SU-DHL-6 (cell line): ENCODE results near the gene VRK3.

ENCODE experiments used
- H2AFZ ChIP-seq: fragments of 200-600 bp; sonication (generic); 2 replicates; pipeline ENCODE4 v1.6.1; 2014; ENCODE audit warnings: low read depth, mild to moderate bottlenecking, moderate library complexity, mixed read lengths, antibody characterized with exemption, low read length; ENCODE audit not compliant: severe bottlenecking
- H3F3A ChIP-seq: fragments of 200-600 bp; shearing (Covaris generic); 2 replicates; pipeline ENCODE4 v1.6.0; 2016; ENCODE audit warnings: antibody characterized with exemption, mild to moderate bottlenecking; ENCODE audit not compliant: insufficient read depth
- H3K27ac ChIP-seq: fragments of 200-600 bp; sonication (generic); 2 replicates; pipeline ENCODE4 v1.5.1; 2016; ENCODE audit warnings: low read depth, mild to moderate bottlenecking, low read length, moderate library complexity, mixed read lengths
- H3K27me3 ChIP-seq: fragments of 200-600 bp; sonication (generic), shearing (Covaris generic); 2 replicates; pipeline ENCODE4 v1.6.0; 2014; ENCODE audit warnings: mild to moderate bottlenecking, low read length
- H3K36me3 ChIP-seq: fragments of 200-600 bp; sonication (generic); 2 replicates; pipeline ENCODE4 v1.6.1; 2014; ENCODE audit warnings: mild to moderate bottlenecking, low read length, mixed read lengths
- H3K4me2 ChIP-seq: fragments of 300-600, 200-600 bp; shearing (Covaris generic), sonication (generic); 2 replicates; pipeline ENCODE4 v1.6.0; 2014; ENCODE audit warnings: low read length, low read depth, mild to moderate bottlenecking; ENCODE audit not compliant: poor library complexity, severe bottlenecking
- H3K4me3 ChIP-seq: fragments of 200-600 bp; sonication (generic); 2 replicates; pipeline ENCODE4 v1.5.1; 2014; ENCODE audit warnings: antibody characterized with exemption, low read length, mild to moderate bottlenecking, mixed read lengths; ENCODE audit not compliant: insufficient read depth, poor library complexity, severe bottlenecking
- H3K79me2 ChIP-seq: fragments of 200-600 bp; sonication (generic); 2 replicates; pipeline ENCODE4 v1.6.1; 2014; ENCODE audit warnings: mild to moderate bottlenecking, low read length, moderate library complexity; ENCODE audit not compliant: insufficient read depth
- H3K9ac ChIP-seq: fragments of 200-600 bp; sonication (generic); 2 replicates; pipeline ENCODE4 v1.7.0; 2014; ENCODE audit warnings: mild to moderate bottlenecking, low read length
- H3K9me2 ChIP-seq: fragments of 200-600 bp; sonication (generic); replicated peaks from 2 replicates; pipeline ENCODE4 v1.6.1; 2014; ENCODE audit warnings: low read length; ENCODE audit not compliant: insufficient read depth
- H3K9me3 ChIP-seq: fragments of 200-600 bp; sonication (generic); 2 replicates; pipeline ENCODE4 v1.6.1; 2014; ENCODE audit warnings: low read length, mixed read lengths; ENCODE audit not compliant: insufficient read depth
- H4K20me1 ChIP-seq: fragments of 200-600 bp; sonication (generic); 2 replicates; pipeline ENCODE4 v1.6.1; 2014; ENCODE audit warnings: low read depth, mild to moderate bottlenecking, antibody characterized with exemption, low read length, moderate library complexity, mixed read lengths
- CTCF ChIP-seq: fragments of 200-600 bp; sonication (generic); IDR thresholded peaks from one replicate; pipeline ENCODE4 v1.5.1; 2017; ENCODE audit warnings: antibody characterized with exemption, mild to moderate bottlenecking, low read length, moderate library complexity; ENCODE audit not compliant: insufficient read depth, poor library complexity, severe bottlenecking
- EZH2phosphoT487 ChIP-seq: fragments of 200-600 bp; sonication (generic), shearing (Covaris generic); conservative IDR thresholded peaks from 2 replicates; pipeline ENCODE4 v1.6.1; 2018; ENCODE audit warnings: mild to moderate bottlenecking, antibody characterized with exemption, low read length, moderate library complexity, mixed read lengths

VRK3 gene

GRCh38 chr19:49937750-49938381 lies 87.3 kb downstream of the VRK3 start:
- Histone ChIP-seq H4K20me1 (no peaks in the 10 kb centered on the region), H3K9ac (no peak overlapping the region), H3K4me2 (peak overlapping the region; percentile 35), H3K27ac (no peak overlapping the region), H3K36me3 (no peaks in the 10 kb centered on the region; the same call in 1 of the 2 replicates), H3F3A (peaks cover 6% of the 10 kb centered on the region), H3K9me2 (no peaks in the 10 kb centered on the region), H2AFZ (no peak overlapping the region), H3K27me3 (no peaks in the 10 kb centered on the region), H3K4me3 (no peak overlapping the region), H3K79me2 (no peaks in the 10 kb centered on the region), H3K9me3 (no peaks in the 10 kb centered on the region)
- TF ChIP-seq EZH2phosphoT487 (no peak), CTCF (peak; percentile 97)

GRCh38 chr19:49936549-49936948 lies 88.6 kb downstream of the VRK3 start:
- H3K4me2 ChIP-seq = no peak overlapping the region
- H3K9ac ChIP-seq = no peak overlapping the region
- no peak overlapping the region for H2AFZ ChIP-seq
- no peaks in the 10 kb centered on the region for H3K9me3 ChIP-seq
- H3K9me2 ChIP-seq = no peaks in the 10 kb centered on the region
- H4K20me1 ChIP-seq = no peaks in the 10 kb centered on the region; the same call in 1 of the 2 replicates
- peaks cover 7% of the 10 kb centered on the region for H3K36me3 ChIP-seq
- H3K79me2 ChIP-seq = no peaks in the 10 kb centered on the region
- H3K27me3 ChIP-seq = no peaks in the 10 kb centered on the region
- peaks cover 12% of the 10 kb centered on the region for H3F3A ChIP-seq
- H3K4me3 ChIP-seq = no peak overlapping the region
- no peak for TF ChIP-seq EZH2phosphoT487
- no peak for TF ChIP-seq CTCF
- no peak overlapping the region for H3K27ac ChIP-seq

- Histone ChIP-seq H3K4me2 (no peak overlapping the region), H3K9me2 (no peaks in the 10 kb centered on the region), H4K20me1 (peaks cover 13% of the 10 kb centered on the region; the same call in 1 of the 2 replicates), H3K36me3 (peaks cover 21% of the 10 kb centered on the region), H3K27me3 (no peaks in the 10 kb centered on the region), H3K79me2 (peaks cover 24% of the 10 kb centered on the region), H2AFZ (no peak overlapping the region), H3K27ac (no peak overlapping the region), H3K4me3 (no peak overlapping the region), H3K9ac (no peak overlapping the region), H3F3A (peaks cover 26% of the 10 kb centered on the region), H3K9me3 (no peaks in the 10 kb centered on the region)
- no peak for TF ChIP-seq CTCF
- TF ChIP-seq EZH2phosphoT487 = no peak
Measured at GRCh38 chr19:49933643-49934042, 91.5 kb downstream of the VRK3 start.
